Right lobe of liver (tissue), 6 donors: ENCODE data around the gene WDR73. TPM values are rescaled to one million over a fixed set of nuclear protein-coding genes. Genes with fewer than 3 reads are reported as not detected.

ENCODE experiments used
- ATAC-seq, 4 donors: fragments of 200-7000 bp; cut with Tn5 transposase; one replicate each; pipeline ENCODE4 v1.9.1; 2020; ENCODE audit warnings: mild to moderate bottlenecking in 4 of 4, moderate library complexity in 4 of 4
- DNase-seq, 3 donors: peaks; one replicate each; pipeline ENCODE4 v3.0.0-alpha.2; 2020
- H3K27ac ChIP-seq, 3 donors: fragments of 200-600 bp; one replicate each; pipeline ENCODE4 v1.8.0; 2022
- H3K27me3 ChIP-seq, 2 donors: fragments of 200-600 bp; one replicate each; pipeline ENCODE4 v1.8.0; 2022
- H3K36me3 ChIP-seq, 4 donors: fragments of 200-600 bp; sonication (generic) in 1 of 4; one replicate each; pipeline versions ENCODE4 v1.5.1 to v1.8.0; 2017 to 2022; ENCODE audit warnings: control low read depth in 1 of 4
- H3K4me1 ChIP-seq, 4 donors: fragments of 200-600 bp; sonication (generic) in 1 of 4; one replicate each; pipeline versions ENCODE4 v1.5.1 to v1.8.0; 2017 to 2022; ENCODE audit warnings: control low read depth in 1 of 4
- H3K4me3 ChIP-seq, 3 donors: fragments of 200-600 bp; one replicate each; pipeline ENCODE4 v1.8.0; 2022
- H3K9me3 ChIP-seq, 4 donors: fragments of 200-600 bp; sonication (generic) in 1 of 4; one replicate each; pipeline versions ENCODE4 v1.5.1 to v1.8.0; 2017 to 2022; ENCODE audit warnings: control low read depth in 1 of 4
- POLR2A ChIP-seq: fragments of 450-650 bp; IDR thresholded peaks from one replicate; pipeline ENCODE4 v1.6.1; 2017; ENCODE audit warnings: antibody characterized with exemption, mild to moderate bottlenecking
- WGBS: methylation state at CpG from one replicate; pipeline ENCODE4 v1.1.6; 2018; ENCODE audit warnings: low coverage, low lambda C conversion rate; ENCODE audit not compliant: insufficient coverage; ENCODE audit errors: missing lambda C conversion rate; 5-methylcytosine and 5-hydroxymethylcytosine counted together
- intact Hi-C, 2 donors: fragments of 100-400 bp; cut with DNase I; formaldehyde crosslinking; loops; one replicate each; pipeline versions ENCODE4 v1.11.2 to v1.14.1; 2022
- total RNA-seq, 6 experiments: library from RNA; depleted of rRNA in 2 of 6; stranded (reverse); fragments of >200 nt in 2 of 6; fragmentation: NEBNext Ultra II Directional in 3 of 6; extraction: Animal tissue kit (Norgen Biotek cat#: 25700) in 3 of 6; gene quantifications; one replicate each; pipeline versions ENCODE4 v1.1.0 to v1.2.4, GENCODE V29; 2016 to 2023
- TF ChIP-seq, protein P1 (sequence below), 4 donors: fragments of 200-600 bp in 3 of 4; fragments of 450-650 bp in 1 of 4; IDR thresholded peaks; one replicate each; pipeline versions ENCODE4 v1.5.1 to v1.8.0; 2016 to 2022; ENCODE audit warnings: antibody characterized with exemption in 4 of 4, mild to moderate bottlenecking in 2 of 4
- donor health status: DM: no; HTN: yes; CAD: no.
- donor health status: DM: no; HTN: no; CAD: no.
- donor health status: DM: no; HTN: no; CAD: no.
- donor health status: DM: no; HTN: yes; CAD: no.
- donor health status: DM: no; HTN: yes; CAD: no.

WDR73 gene
- total RNA-seq, 6 experiments from 2014 or later, result 6.3 to 11.1 (median 8.1) TPM

DNA sequence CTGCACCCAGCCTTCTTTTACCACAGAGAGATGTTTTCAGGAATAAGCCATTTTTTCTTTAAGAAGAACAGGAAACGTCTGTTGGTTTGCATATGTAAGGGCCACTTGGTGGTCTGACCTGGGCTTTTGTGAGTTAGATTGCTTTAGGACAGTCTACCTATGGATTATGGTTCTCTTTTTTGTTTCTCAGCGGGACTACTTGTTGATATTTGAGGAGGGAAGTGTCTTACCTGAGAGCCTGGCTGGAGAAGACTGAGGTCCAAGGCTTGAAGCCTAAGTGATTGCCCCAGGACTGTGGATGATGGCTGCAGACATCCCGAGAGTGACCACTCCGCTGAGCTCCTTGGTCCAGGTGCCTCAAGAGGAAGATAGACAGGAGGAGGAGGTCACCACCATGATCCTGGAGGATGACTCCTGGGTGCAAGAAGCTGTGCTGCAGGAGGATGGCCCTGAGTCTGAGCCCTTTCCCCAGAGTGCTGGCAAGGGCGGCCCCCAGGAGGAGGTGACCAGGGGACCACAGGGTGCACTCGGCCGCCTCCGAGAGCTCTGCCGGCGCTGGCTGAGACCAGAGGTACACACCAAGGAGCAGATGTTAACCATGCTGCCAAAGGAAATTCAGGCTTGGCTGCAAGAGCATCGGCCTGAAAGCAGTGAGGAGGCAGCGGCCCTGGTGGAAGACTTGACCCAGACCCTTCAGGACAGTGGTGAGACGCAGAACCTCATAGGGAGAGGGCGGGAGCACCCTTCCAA lies 50.3 kb downstream of the WDR73 start:
- H3K36me3 ChIP-seq, result peaks cover 0 to 3% (median 0%) of the 10 kb centered on the region in 4 donors
- H3K9me3 ChIP-seq, result no peaks in the 10 kb centered on the region
- no peak overlapping the region for H3K27ac ChIP-seq
- no peak overlapping the region for H3K4me3 ChIP-seq
- ATAC-seq (no peak), DNase-seq (no peak)
- H3K27me3 ChIP-seq, result no peaks in the 10 kb centered on the region
- H3K4me1 ChIP-seq, result peaks cover 0 to 47% (median 14%) of the 10 kb centered on the region in 4 donors
- TF ChIP-seq, protein P1, sequence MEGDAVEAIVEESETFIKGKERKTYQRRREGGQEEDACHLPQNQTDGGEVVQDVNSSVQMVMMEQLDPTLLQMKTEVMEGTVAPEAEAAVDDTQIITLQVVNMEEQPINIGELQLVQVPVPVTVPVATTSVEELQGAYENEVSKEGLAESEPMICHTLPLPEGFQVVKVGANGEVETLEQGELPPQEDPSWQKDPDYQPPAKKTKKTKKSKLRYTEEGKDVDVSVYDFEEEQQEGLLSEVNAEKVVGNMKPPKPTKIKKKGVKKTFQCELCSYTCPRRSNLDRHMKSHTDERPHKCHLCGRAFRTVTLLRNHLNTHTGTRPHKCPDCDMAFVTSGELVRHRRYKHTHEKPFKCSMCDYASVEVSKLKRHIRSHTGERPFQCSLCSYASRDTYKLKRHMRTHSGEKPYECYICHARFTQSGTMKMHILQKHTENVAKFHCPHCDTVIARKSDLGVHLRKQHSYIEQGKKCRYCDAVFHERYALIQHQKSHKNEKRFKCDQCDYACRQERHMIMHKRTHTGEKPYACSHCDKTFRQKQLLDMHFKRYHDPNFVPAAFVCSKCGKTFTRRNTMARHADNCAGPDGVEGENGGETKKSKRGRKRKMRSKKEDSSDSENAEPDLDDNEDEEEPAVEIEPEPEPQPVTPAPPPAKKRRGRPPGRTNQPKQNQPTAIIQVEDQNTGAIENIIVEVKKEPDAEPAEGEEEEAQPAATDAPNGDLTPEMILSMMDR (IDR thresholded peaks at IDR 0.05), result no peak
- intact Hi-C loops, result loop anchor here in 1 of 2 donors (5.0 kb wide), 1 partner anchor 273 kb away; no protein-coding TSS in a partner anchor
- WGBS, result 91% methylated on average over 5 of the region's 14 CpGs

DNA sequence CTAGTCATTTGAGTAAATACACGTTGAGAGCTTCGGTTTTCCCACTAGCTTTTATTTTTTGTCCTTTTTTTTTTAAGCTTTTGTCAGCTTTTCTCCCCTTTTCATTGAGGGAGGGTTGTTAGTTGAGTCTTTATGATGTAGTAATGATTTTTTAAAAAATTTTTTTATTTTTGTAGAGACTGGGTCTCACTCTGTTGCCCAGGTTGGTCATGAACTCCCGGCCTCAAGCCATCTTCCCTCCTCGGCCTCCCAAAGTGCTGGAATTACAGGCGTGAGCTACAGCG lies 52.6 kb downstream of the WDR73 start:
- intact Hi-C loops, result loop anchor here in 1 of 2 donors (5.0 kb wide), 1 partner anchor 276 kb away; no protein-coding TSS in a partner anchor
- no peak for TF ChIP-seq POLR2A
- TF ChIP-seq, protein P1 (IDR thresholded peaks at IDR 0.05), result no peak
- DNase-seq (no peak), ATAC-seq (no peak)
- peak overlapping the region; percentile 77 to 96 (median 90) for H3K4me3 ChIP-seq
- H3K9me3 ChIP-seq, result no peaks in the 10 kb centered on the region
- no peaks in the 10 kb centered on the region for H3K27me3 ChIP-seq
- peak overlapping the region; percentile 54 to 87 (median 75) for H3K27ac ChIP-seq
- 2% methylated on average over 6 of the region's 6 CpGs for WGBS
- H3K4me1 ChIP-seq, result peaks cover 0 to 29% (median 9%) of the 10 kb centered on the region in 4 donors
- H3K36me3 ChIP-seq, result peaks cover 0 to 3% (median 0%) of the 10 kb centered on the region in 4 donors

DNA sequence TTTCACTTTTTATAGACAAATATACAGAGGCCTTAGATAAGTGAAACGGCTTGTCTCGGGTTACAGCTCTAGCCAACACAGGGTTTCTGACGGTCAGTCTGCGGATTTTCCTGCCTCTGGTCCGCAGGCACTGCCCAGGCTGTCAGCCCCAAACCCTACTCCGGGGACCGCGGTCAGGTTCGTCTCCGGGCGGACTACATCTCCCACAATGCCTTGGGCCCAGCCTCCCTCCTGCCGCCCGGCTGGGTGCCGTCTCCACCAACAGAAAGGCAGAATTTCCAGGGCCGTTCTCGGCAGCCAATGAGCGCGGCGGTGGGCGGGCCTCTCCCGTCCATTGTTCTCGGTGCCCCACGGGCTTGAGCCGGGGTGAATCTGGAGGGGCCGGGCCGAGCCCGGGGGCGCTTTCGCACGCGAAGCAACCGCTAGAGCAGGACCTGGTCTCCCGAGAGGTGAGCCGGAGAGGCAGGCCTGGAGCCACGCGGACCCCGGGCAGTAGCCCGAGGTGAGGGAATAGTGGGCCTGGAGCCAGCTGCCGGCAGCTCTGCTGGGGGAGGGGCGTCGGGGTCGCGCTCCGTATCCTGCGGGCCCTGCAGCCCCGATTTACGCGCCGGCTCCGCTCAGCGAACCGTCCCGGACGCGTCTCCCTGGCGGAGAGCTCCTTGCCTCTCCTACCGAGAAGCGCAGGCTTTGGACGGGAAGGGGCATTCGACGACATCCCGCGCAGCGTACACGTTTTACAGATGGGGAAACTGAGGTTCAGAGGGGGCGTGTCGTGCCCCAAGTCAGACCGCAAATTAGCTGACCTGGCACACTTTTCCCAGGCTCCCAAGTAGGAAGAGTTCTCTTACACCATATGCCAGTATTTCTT lies 53.2 kb downstream of the WDR73 start, which contains the start of gene ZSCAN2:
Gene ZSCAN2 (plus strand): TSS at position 323 of the 868 bp plus-strand sequence. CDS start 2,919 bp downstream, outside the sequence.
- Histone ChIP-seq H3K36me3 (peaks cover 0 to 3% (median 0%) of the 10 kb centered on the region in 4 donors), H3K9me3 (no peaks in the 10 kb centered on the region), H3K4me1 (peaks cover 0 to 23% (median 7%) of the 10 kb centered on the region in 4 donors), H3K27me3 (no peaks in the 10 kb centered on the region), H3K27ac (peak within 1 kb of the TSS; percentile 54 to 87 (median 75)), H3K4me3 (peak within 1 kb of the TSS; percentile 77 to 96 (median 90))
- under 1% methylated on average over 19 of the region's 68 CpGs for WGBS
- DNase-seq (peak; percentile 97 to 98 (median 97)), ATAC-seq (peak; percentile 92 to 97 (median 94))
- TF ChIP-seq POLR2A, result peak; percentile 58
- TF ChIP-seq, protein P1 (IDR thresholded peaks at IDR 0.05), result no peak
- intact Hi-C loops, result loop anchor here in 1 of 2 donors (5.0 kb wide), 1 partner anchor 276 kb away; no protein-coding TSS in a partner anchor

DNA sequence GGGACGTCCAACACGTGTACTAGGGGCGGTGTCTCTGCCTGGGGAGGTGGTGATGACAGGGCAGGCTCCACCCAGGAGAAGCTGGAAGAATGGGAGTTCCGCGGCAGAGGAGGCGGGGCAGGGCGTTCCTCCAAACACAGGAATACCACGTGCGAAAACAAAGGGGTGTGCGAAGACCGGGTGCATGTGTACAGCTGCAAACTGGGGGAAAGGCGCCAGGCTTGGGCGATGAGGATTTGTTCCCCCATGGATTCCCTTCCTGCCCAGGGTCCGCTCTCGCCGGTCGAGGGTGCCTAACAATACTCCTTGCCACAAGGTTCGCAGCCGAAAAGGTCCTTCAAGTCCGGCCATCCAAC lies 53.8 kb downstream of the WDR73 start:
- WGBS, result under 1% methylated on average over 13 of the region's 20 CpGs
- no peaks in the 10 kb centered on the region for H3K27me3 ChIP-seq
- H3K4me3 ChIP-seq, result peak overlapping the region; percentile 77 to 96 (median 90)
- peak overlapping the region; percentile 54 to 87 (median 75) for H3K27ac ChIP-seq
- no peaks in the 10 kb centered on the region for H3K9me3 ChIP-seq
- TF ChIP-seq, protein P1 (IDR thresholded peaks at IDR 0.05), result no peak
- TF ChIP-seq POLR2A, result no peak
- H3K4me1 ChIP-seq, result peaks cover 0 to 17% (median 4%) of the 10 kb centered on the region in 4 donors
- intact Hi-C loops, result loop anchor here in 1 of 2 donors (5.0 kb wide), 1 partner anchor 277 kb away; no protein-coding TSS in a partner anchor
- ATAC-seq (peak; percentile 78 to 87 (median 80)), DNase-seq (peak; percentile 87 to 90 (median 88))
- H3K36me3 ChIP-seq, result peaks cover 0 to 3% (median 0%) of the 10 kb centered on the region in 4 donors
